T-helper 9 cell (primary cell): ENCODE results near the gene GTF3C1.
"Not testable (repeated sequence)": the region's sequence is repeated elsewhere in the genome, so short reads cannot be mapped to it uniquely, and the experiment has no call there.

ENCODE experiments used
- DNase-seq: peaks from one replicate; pipeline ENCODE4 v3.0.0-alpha.2; 2020

Gene GTF3C1

DNA sequence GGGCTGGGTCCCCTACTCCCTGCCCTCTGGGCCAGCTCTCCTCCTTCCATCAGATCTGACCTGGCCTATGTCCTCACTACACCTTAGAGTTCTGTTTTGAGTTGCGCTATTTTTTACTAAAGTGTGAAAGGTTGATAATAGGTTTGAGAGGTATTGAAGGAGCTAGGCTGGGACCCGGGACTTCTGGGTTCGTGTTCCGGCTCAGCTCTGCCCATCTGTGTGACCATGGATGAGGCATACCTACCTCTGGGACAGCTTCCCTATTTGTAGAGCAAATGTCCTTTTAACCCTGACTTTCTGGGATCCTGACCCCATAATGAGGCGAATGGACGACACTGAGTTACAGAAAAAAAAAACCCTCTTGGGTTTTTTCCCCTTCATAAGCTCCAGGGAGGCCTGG, 111.8 kb downstream of the GTF3C1 start:
- DNase-seq: no peak

DNA sequence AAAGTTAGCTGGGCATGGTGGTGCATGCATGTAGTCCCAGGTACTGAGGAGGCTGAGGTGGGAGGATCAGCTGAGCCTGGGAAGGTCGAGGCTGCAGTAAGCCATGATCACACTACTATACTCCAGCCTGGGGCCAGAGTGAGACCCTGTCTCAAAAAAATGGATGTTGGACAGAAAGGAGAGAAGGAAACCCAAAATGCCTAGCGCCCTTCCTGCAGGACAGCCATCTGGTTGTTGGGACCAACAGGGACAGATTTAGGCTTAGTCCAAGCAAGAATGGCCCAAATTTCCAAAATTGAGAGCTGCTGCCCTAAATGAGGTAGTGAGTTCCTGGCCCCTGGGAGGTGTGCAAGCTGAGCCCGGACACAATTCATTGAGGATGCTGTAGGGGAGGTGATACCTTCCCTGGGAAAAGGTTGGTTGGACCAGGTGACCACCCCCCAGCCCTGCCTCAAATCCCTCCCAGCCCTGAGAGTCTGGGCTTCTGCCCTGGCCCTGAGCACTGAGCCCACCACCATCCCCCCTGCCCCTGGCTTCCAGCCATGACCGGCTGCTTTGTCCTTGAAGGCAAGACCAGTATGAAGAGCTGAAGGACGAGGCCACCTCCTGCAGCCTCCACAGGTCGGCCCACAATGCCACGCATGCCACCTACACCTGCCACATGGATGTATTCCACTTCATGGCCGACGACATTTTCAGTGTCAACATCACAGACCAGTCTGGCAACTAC, 112.6 kb downstream of the GTF3C1 start:
- no peak for DNase-seq

DNA sequence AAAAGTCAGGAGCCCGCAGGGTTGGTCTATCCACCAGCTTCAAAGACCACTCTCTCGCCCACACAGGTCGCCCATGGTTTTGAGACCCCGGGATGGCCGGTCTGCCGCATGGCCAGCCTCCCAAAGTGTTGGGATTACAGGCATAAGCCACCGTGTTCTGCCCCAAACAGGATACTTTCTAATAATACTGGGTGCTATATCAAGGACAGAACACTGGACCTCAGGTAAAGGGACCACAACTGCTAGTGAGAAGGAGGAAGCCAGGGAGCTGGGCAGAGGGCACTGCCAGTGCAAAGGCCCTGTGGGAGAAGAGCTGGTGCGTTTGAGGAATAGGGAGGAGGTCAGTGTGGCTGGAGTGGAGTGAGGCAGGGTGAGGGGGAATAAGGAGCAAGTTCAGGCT, 113.6 kb downstream of the GTF3C1 start:
- DNase-seq: no peak

- DNase-seq: not testable (repeated sequence)
These were observed 114.6 kb downstream of the GTF3C1 start for GRCh38 chr16:27435146-27435545.

- no peak for DNase-seq
These were observed 115.3 kb downstream of the GTF3C1 start for GRCh38 chr16:27434141-27435051.

DNA sequence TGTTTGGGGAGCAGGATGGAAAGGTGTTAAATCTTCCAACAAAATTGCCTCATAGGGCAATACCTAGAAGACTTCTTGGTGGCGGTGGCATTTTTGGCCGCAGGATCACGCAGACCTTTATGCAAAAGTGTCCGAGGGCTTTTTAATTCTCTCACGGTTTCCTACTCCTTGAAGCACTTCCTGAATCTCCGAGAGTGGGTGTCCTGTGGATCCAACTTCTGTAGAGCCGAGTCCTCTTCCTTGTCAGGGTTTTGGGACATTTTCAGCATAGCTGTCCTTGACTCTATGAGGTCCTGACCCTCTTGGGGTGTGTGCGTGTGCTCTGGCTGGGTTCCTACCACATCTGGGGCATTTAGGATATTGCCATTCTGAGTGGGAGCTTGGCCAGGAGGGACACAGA, 116.1 kb downstream of the GTF3C1 start:
- DNase-seq: no peak

GRCh38 chr16:27433191-27433590, 116.5 kb downstream of the GTF3C1 start:
- DNase-seq: not testable (repeated sequence)

- DNase-seq: no peak
These were observed 117.2 kb downstream of the GTF3C1 start for GRCh38 chr16:27432558-27432957.

- DNase-seq: no peak
These were observed 117.8 kb downstream of the GTF3C1 start for GRCh38 chr16:27431773-27432532.

DNA sequence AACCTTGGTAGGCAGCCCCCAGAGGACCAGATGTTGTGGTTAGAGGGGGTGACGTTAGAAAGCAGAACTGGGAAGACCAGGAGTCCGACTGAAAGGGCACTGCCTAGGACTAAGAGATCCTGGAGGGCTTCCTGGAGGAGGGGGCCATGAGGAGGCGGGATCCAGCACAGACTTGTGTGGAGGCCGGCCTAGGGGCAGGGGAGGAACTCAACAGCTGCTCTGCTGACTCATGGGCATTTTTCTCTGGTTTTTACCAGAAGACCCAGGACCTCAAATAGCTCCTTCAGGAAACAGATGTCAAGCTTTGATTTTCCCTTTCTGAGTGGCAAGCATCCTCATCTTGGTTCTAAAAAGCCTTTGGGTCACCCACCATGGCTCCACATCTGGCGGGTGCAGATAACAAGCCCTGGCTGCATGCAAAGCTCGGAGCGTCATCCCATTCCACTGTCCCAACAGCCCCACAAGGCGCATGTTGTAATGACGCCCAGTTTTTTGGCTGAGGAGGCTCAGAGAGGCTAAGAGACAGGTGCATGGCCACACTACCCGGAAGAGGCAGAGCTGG, 118.7 kb downstream of the GTF3C1 start:
- no peak for DNase-seq

DNA sequence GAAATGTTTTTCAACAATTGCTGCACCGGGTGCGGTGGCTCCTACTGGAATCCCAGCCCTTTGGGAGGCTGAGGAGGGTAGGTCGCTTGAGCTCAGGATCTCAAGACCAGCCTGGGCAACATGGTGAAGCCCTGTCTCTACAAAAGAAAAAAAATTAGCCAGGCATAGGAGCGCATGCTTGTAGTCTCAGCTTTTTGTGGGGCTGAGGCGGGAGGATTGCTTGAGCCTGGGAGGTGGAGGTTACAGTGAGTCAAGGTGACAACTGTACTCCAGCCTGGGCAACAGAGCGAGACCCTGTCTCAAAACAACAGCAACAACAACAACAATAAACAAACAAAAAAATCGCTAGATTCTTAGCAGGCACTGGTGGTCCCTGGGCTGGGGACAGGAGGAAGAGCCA, 119.2 kb downstream of the GTF3C1 start:
- no peak for DNase-seq

DNA sequence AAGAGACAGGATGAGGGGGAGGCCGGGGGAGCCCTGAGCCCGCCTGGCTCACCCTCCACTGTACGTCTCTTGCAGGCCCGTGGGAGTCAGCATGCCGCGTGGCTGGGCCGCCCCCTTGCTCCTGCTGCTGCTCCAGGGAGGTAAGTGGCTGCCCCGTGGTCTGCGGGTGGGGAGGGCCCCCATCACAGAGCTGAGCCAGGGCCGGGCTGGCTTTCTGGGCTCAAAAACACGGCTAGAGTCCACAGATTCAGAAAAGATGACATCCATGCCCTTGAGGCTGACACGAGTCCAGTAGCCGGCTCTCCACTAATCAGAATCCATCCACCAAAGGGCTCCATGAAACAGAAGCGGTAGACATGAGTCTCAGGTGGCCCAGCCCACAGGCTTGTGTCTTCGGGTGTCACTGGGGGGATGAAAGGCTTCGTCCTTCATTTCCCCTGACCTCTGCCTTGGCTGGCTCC, 119.7 kb downstream of the GTF3C1 start:
- no peak for DNase-seq

GRCh38 chr16:27429330-27429871, 120.3 kb downstream of the GTF3C1 start:
- DNase-seq: no peak

- no peak for DNase-seq
These were observed 121.5 kb downstream of the GTF3C1 start for GRCh38 chr16:27428026-27428785.

GRCh38 chr16:27427538-27427937, 122.2 kb downstream of the GTF3C1 start:
- no peak for DNase-seq

DNA sequence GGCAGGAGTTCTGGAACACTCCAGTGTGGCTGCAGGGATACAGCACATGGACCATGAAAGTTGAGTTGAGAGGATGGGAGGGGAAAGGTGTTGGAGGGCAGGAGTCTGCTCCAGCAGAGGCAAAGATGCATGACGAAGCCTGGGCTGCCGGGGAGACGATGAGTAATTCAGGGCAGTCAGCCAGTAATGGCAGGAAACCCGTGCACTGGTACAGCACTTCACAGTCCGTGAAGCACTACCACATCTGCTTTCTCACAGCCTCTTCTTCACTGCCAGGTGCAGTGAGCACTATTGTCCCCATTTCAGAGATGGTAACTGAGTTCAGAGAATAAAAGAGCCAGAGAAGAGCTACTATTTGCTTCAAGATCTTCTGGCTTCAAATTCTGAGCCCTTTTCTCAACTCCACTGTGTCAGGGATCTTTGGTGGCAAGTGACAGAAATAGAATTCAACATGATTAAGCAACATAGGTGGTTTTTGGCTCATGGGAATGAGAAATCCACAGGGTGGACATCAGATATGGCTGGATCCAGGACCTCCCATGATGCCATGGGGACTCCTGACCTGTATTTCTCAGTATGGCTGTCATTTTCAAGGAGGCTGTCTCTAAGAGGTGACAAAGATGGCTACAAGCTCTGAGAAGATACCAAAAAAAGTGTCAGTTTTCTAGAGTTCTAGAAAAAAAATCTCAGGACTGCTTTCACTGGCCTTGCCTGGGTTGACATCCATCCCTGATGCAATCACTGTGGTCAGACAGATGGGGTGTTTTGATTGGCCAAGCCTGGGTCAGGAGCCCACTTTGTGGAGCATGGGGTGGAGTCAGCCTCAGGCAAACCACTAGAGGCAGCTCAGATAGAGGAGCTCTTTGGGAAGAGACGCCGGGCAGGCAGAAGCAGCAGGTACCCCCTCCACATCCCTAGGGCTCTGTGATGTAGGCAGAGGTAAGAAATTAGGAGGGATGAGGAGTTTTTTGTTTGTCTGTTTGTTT, 123.0 kb downstream of the GTF3C1 start:
- peak; percentile 55 for DNase-seq

- no peak for DNase-seq
These were observed 123.8 kb downstream of the GTF3C1 start for GRCh38 chr16:27425961-27426360.

DNA sequence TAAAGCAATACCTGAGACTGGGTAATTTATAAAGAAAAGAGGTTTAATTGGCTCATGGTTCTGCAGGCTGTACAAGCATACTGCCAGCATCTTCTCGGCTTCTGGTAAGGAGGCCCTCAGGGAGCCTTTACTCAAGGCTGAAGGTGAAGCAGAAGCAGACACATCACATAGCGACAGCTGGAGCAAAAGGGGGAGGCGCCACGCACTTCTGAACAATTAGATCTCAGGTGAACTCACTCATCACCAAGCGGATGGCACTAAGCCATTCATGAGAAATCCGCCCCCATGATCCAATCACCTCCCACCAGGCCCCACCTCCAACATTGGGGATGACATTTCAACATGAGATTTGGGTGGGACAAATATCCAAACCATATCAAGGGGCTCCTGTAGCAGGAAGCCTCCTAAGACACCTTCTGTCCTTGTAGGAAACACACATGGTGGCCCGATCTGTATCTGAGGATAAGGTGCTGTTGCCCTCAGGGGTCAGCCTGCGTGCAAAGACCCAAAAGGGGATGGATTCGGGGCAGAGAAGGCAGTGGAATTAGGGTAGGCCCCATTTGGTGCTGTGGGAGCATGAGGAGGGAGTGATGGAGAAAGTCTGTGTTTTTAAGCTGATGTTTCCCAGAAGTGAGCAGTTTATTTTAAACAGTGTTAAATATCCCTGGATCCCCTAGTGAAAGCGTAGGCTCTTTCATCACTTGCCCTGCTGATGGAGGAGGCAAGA, 124.8 kb downstream of the GTF3C1 start:
- DNase-seq: no peak

DNA sequence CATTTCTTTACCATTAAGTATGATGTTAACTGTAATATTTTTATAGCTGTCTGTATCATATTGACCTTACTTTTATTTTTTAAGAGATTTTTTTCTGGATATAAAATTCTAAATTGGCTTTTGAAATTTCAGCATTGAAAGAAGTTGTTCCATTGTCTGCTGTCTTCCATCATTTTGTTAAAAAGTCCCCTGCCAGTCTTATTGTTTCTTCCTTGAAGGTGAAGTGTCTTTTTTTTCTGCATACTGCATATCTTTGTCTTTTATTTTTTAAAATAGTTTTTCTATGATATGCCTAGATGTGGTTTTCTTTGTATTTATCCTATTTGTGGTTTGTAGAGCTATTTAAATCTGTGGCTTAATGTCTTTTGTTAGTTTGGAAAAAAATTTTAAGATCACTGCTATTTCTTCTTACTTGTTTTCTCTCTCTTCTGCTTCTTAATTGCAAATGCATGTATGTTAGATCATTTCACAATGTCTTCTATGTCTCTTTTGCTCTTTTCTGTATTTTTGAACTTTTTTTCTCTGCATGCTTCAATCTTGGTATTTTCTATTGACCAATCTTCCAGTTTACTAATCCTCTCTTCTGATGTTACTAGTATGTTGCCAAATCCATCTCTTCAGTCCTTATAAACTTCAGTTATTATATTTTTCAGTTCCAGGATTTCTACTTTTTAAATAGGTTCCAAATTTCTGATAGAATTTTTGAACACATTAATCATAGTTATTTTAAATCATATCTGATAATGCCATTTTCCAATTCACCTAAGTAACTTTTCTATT, 127.6 kb downstream of the GTF3C1 start:
- DNase-seq: no peak
